ENCODE measurements around the gene CCDC18. TPM values are rescaled to one million over a fixed set of nuclear protein-coding genes. Genes with fewer than 3 reads are reported as not detected.
A peak's percentile ranks its signal among the peaks of the same experiment; 100 is the strongest.
"Not testable (repeated sequence)": the region's sequence is repeated elsewhere in the genome, so short reads cannot be mapped to it uniquely, and the experiment has no call there.

The CCDC18 gene
- polyA plus RNA-seq, 1 donor from 2014 or later, result 15.2 TPM

- H3K36me3 Mint-ChIP-seq, result peaks cover 37% of the 10 kb centered on the region
- H3K4me3 Mint-ChIP-seq, result no peak overlapping the region
- no peak overlapping the region for H3K27ac Mint-ChIP-seq
- peaks cover under 1 to 11% (median 5%) of the 10 kb centered on the region in 3 donors for H3K9me3 Mint-ChIP-seq
- H3K27me3 Mint-ChIP-seq, result no peaks in the 10 kb centered on the region
- H3K4me1 Mint-ChIP-seq, result peaks cover 0 to 2% (median 0%) of the 10 kb centered on the region in 3 donors
Measured at GRCh38 chr1:93238425-93238824, 57.9 kb downstream of the CCDC18 start.

- no peak overlapping the region for H3K27ac Mint-ChIP-seq
- H3K36me3 Mint-ChIP-seq, result peaks cover 44% of the 10 kb centered on the region
Measured at GRCh38 chr1:93239863-93240262, 59.3 kb downstream of the CCDC18 start.

GRCh38 chr1:93243233-93243632 lies 62.7 kb downstream of the CCDC18 start:
- H3K4me1 Mint-ChIP-seq, H3K27ac Mint-ChIP-seq, H3K27me3 Mint-ChIP-seq: not testable (repeated sequence)
- H3K4me3 Mint-ChIP-seq, result peak overlapping the region in 1 of 4 donors; percentile 14
- H3K36me3 Mint-ChIP-seq, result peaks cover 33% of the 10 kb centered on the region
- peaks cover 2 to 17% (median 8%) of the 10 kb centered on the region in 3 donors for H3K9me3 Mint-ChIP-seq

More at GRCh38 chr1:93239863-93240262, 59.3 kb downstream of the CCDC18 start:
- peaks cover 0 to 2% (median 0%) of the 10 kb centered on the region in 3 donors for H3K4me1 Mint-ChIP-seq
- no peak overlapping the region for H3K4me3 Mint-ChIP-seq
- H3K27me3 Mint-ChIP-seq, result no peaks in the 10 kb centered on the region
- peaks cover 2 to 21% (median 8%) of the 10 kb centered on the region in 3 donors for H3K9me3 Mint-ChIP-seq

DNA sequence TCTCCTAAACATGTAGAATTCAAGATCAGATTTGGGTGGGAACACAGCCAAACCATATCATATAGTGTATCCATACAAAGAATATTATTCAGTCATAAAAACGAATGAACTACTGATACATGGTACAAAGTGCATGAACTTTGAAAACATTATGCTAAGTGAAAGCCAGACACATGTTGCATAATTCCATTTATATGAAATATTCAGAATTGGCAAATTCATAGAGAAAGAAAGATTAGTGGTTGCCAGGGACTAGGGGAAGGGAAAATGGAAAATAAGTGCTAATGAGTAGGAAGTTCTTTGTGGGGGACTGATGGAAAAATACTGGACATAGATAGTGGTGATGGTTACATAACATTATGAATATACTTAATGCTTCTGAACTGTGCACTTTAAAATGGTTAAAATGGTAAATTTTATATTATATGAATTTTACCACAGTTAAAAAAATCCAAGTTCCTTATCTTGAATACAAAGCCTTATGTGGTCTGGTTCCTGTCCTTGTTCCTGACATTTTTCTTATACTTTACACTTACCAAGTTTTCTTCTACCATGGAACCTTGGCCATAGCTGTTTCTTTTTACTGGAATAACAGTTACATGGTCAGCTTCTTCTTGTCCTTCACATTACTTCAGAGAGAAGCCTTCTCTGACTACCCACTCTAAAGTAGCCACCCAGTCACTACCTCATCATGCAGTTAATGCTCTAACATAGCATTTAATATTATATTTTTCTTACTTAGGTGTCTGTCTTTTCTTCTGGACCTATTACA lies 64.0 kb downstream of the CCDC18 start:
- H3K36me3 Mint-ChIP-seq, result peaks cover 41% of the 10 kb centered on the region
- H3K27me3 Mint-ChIP-seq, result no peaks in the 10 kb centered on the region
- H3K9me3 Mint-ChIP-seq, result peaks cover 2 to 17% (median 8%) of the 10 kb centered on the region in 3 donors

DNA sequence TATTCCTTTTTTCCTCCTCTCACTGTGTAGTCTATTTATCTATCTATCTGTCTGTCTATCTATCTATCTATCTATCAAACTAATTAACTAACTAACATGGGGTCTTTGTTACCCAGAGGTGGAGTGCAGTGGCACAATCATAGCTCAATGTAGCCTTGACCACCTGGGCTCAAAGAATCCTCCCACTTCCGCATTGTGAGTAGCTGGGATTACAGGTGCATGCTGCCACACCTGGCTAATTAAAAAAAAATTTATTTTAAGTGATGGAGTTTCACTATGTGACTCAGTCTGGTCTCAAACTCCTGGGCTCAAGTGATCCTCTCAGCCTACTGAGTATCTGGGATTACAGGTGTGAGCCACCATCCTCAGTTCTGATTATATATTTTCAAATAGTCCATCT lies 71.4 kb downstream of the CCDC18 start:
- Mint-ChIP-seq H3K9me3 (peaks cover 0 to 8% (median 4%) of the 10 kb centered on the region in 3 donors), H3K27me3 (no peaks in the 10 kb centered on the region), H3K4me1 (peaks cover 0 to 4% (median 3%) of the 10 kb centered on the region in 3 donors), H3K4me3 (no peak overlapping the region), H3K27ac (no peak overlapping the region), H3K36me3 (peaks cover 33% of the 10 kb centered on the region)

More for the DNA sequence above, 64.0 kb downstream of the CCDC18 start:
- peak overlapping the region in 1 of 4 donors; percentile 6 for H3K4me3 Mint-ChIP-seq
- H3K27ac Mint-ChIP-seq, result no peak overlapping the region
- no peaks in the 10 kb centered on the region for H3K4me1 Mint-ChIP-seq

DNA sequence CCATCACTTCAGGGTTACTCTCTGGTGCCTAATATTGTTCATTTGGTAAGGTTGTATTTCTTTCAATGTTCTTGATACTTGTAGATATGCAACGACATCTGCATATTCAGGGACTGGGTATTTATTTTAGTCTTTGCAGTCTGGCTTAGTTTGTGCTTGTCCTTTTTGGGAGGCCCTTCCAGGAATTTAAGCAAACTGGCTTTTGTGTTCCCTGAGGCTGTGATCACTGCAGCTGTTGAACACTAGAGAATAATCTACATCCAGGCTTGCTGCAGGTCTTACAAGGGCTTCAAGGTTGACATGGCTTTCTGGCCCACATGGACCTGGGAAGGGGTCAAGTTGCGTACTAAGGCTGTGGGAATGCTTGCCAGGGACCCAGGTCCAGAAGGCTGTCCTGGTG lies 72.1 kb downstream of the CCDC18 start:
- Mint-ChIP-seq H3K4me3 (no peak overlapping the region), H3K4me1 (peaks cover 0 to 4% (median 3%) of the 10 kb centered on the region in 3 donors), H3K27me3 (no peaks in the 10 kb centered on the region), H3K27ac (no peak overlapping the region), H3K36me3 (peaks cover 33% of the 10 kb centered on the region), H3K9me3 (peaks cover 0 to 8% (median 4%) of the 10 kb centered on the region in 3 donors)

DNA sequence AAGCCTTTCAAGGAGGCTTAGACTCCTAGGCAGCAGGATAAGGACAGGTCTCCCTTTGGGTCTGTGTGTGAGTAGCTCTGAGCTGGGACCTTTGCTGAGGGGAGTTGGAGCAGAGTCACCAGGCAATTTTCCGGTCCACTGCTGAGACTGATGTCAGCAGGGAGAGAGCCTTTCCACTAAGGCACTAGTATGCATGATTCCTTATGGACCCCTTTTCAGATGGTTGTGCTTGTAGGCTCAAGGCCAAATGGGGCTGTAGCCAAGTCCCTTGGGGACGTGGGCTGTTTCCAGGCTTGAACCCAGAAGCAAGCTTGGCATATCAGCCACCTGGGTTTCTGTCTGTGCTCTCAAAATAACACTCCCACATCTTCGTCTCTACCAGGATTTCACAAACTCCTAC lies 73.0 kb downstream of the CCDC18 start:
- Mint-ChIP-seq H3K9me3 (peaks cover 0 to 8% (median 4%) of the 10 kb centered on the region in 3 donors), H3K4me3 (no peak overlapping the region), H3K27me3 (no peaks in the 10 kb centered on the region), H3K36me3 (peaks cover 32% of the 10 kb centered on the region), H3K27ac (no peak overlapping the region), H3K4me1 (peaks cover 0 to 4% (median 3%) of the 10 kb centered on the region in 3 donors)

- Mint-ChIP-seq H3K36me3 (peaks cover 24% of the 10 kb centered on the region), H3K9me3 (peaks cover 0 to 8% (median 4%) of the 10 kb centered on the region in 3 donors), H3K4me1 (peaks cover 0 to 4% (median 3%) of the 10 kb centered on the region in 3 donors), H3K27me3 (no peaks in the 10 kb centered on the region), H3K27ac (no peak overlapping the region), H3K4me3 (no peak overlapping the region)
Measured at GRCh38 chr1:93255222-93256079, 74.9 kb downstream of the CCDC18 start.

DNA sequence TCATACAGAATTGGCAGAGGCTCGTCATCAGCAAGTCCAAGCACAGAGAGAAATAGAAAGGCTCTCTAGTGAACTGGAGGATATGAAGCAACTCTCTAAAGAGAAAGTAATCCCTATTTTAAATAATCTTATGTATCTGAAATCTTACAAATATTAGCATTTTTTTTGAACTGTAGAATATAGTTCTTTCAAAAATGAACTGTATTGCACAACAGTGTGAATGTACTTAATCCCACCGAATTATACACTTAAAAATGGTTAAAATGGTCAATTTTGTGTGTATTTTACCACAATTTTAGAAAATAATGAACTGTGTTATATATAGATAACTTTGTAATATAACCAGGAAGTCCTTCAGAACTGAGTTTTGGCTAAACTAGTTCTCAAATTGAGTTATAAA lies 75.9 kb downstream of the CCDC18 start:
- peaks cover 2 to 5% (median 4%) of the 10 kb centered on the region in 3 donors for H3K9me3 Mint-ChIP-seq
- H3K27ac Mint-ChIP-seq, result no peak overlapping the region
- H3K36me3 Mint-ChIP-seq, result peaks cover 19% of the 10 kb centered on the region
- H3K4me3 Mint-ChIP-seq, result no peak overlapping the region
- no peaks in the 10 kb centered on the region for H3K27me3 Mint-ChIP-seq
- H3K4me1 Mint-ChIP-seq, result peaks cover 0 to 3% (median 2%) of the 10 kb centered on the region in 3 donors

DNA sequence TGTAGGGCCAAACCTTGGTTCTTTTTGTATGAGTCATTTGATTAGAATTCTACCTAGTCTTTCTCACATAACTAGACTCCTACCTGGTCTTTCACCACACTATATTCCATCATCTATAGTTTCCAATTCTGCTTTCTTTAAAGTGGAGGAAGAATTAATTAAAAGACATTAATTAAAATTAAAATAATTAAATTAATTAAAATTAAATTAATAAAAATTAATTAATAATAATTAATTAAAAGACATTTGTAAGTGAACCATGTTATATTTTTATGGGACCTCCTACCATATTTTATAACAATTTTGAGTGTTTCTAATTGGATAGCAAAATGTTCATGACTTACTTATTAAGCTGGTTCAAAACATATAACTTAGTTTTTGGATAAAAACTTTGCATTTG lies 77.4 kb downstream of the CCDC18 start:
- Mint-ChIP-seq H3K4me3 (no peak overlapping the region), H3K36me3 (peaks cover 18% of the 10 kb centered on the region), H3K27ac (no peak overlapping the region), H3K27me3 (no peaks in the 10 kb centered on the region), H3K4me1 (no peaks in the 10 kb centered on the region), H3K9me3 (peaks cover 5 to 7% (median 6%) of the 10 kb centered on the region in 3 donors)

DNA sequence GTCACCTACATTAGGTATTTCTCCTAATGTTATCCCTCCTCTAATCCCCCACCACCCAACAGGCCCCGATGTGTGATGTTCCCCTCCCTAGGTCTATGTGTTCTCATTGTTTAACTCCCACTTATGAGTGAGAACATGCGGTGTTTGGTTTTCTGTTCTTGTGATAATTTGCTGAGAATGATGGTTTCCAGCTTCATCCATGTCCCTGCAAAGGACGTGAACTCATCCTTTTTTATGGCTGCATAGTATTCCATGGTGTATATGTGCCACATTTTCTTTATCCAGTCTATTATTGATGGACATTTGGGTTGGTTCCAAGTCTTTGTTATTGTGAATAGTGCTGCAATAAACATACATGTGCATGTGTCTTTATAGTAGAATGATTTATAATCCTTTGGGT lies 80.2 kb downstream of the CCDC18 start:
- H3K27me3 Mint-ChIP-seq, H3K4me1 Mint-ChIP-seq, H3K27ac Mint-ChIP-seq, H3K4me3 Mint-ChIP-seq: not testable (repeated sequence)
- peaks cover 26% of the 10 kb centered on the region for H3K36me3 Mint-ChIP-seq
- H3K9me3 Mint-ChIP-seq, result peaks cover 11 to 15% (median 12%) of the 10 kb centered on the region in 3 donors

GRCh38 chr1:93262645-93263044 lies 82.1 kb downstream of the CCDC18 start:
- no peak overlapping the region for H3K27ac Mint-ChIP-seq
- H3K4me3 Mint-ChIP-seq, result no peak overlapping the region
- peaks cover 0 to 1% (median 0%) of the 10 kb centered on the region in 3 donors for H3K4me1 Mint-ChIP-seq
- H3K27me3 Mint-ChIP-seq, result no peaks in the 10 kb centered on the region
- peaks cover 11 to 20% (median 14%) of the 10 kb centered on the region in 3 donors for H3K9me3 Mint-ChIP-seq
- H3K36me3 Mint-ChIP-seq, result peaks cover 34% of the 10 kb centered on the region

DNA sequence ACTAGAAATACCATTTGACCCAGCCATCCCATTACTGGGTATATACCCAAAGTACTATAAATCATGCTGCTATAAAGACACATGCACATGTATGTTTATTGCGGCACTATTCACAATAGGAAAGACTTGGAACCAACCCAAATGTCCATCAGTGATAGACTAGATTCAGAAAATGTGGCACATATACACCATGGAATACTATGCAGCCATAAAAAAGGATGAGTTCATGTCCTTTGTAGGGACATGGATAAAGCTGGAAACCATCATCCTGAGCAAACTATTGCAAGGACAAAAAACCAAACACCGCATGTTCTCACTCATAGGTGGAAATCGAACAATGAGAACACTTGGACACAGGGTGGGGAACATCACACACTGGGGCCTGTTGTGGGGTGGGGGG lies 88.4 kb downstream of the CCDC18 start:
- H3K36me3 Mint-ChIP-seq, result peaks cover 20% of the 10 kb centered on the region
- not testable (repeated sequence) for H3K27ac Mint-ChIP-seq, H3K4me1 Mint-ChIP-seq, H3K9me3 Mint-ChIP-seq, H3K27me3 Mint-ChIP-seq, H3K4me3 Mint-ChIP-seq

- H3K27me3 Mint-ChIP-seq, H3K4me3 Mint-ChIP-seq, H3K27ac Mint-ChIP-seq, H3K36me3 Mint-ChIP-seq, H3K9me3 Mint-ChIP-seq, H3K4me1 Mint-ChIP-seq: not testable (repeated sequence)
Measured at GRCh38 chr1:93275262-93275633, 94.7 kb downstream of the CCDC18 start.

- Mint-ChIP-seq H3K27me3 (no peaks in the 10 kb centered on the region), H3K27ac (no peak overlapping the region)
Measured at GRCh38 chr1:93275634-93276295, 95.2 kb downstream of the CCDC18 start.

More at GRCh38 chr1:93275634-93276295, 95.2 kb downstream of the CCDC18 start:
- H3K4me3 Mint-ChIP-seq, result no peak overlapping the region
- no peaks in the 10 kb centered on the region for H3K4me1 Mint-ChIP-seq
- peaks cover 0 to 4% (median 4%) of the 10 kb centered on the region in 3 donors for H3K9me3 Mint-ChIP-seq
- H3K36me3 Mint-ChIP-seq, result peaks cover 8% of the 10 kb centered on the region
